HG02623 (cell line): ENCODE data around the gene STK4.
A peak's percentile ranks its signal among the peaks of the same experiment; 100 is the strongest.

Source experiments
- ATAC-seq: cut with Tn5 transposase; IDR thresholded peaks from one replicate; pipeline ENCODE4 v1.9.1; 2021; ENCODE audit warnings: moderate library complexity; ENCODE audit not compliant: unreplicated experiment

Gene STK4

DNA sequence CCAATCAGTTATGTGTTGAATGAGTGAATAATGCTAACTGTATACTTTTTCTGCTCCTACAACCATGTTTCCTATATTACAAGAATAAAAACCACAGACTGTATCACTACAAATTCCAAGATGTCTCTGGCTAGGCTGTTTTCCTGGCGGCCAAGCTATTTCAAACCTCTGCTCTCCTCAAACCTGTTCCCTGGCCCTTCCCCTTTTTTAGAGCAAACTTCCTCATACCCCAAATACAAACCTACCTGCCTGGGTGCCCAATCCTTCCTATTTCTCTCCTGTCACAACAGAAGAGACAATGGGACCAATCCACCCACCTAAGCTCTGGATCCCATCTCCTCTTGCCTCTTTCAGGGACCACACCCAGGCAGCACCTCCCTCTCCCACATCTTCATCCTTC is 13.6 kb upstream of the STK4 start:
- ATAC-seq = no peak

DNA sequence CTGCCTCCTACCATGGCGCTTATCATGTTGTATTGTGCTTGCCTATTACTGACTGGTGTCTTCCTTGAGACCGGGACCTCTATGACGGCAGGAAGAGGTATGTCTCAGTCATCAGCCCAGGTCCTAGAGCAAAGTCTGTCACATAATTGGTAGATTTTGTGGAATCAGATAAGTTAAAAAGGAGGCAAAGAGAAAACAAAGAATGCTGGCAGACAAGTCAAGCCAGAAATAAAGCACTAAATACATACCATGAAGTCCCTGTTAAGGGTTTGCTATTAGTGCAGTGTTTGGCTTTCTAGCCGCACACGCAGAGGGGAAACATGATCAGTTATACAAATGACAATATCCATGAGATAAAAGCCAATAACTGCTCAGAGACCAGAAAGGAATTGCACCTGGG is 12.1 kb upstream of the STK4 start:
- ATAC-seq = no peak

DNA sequence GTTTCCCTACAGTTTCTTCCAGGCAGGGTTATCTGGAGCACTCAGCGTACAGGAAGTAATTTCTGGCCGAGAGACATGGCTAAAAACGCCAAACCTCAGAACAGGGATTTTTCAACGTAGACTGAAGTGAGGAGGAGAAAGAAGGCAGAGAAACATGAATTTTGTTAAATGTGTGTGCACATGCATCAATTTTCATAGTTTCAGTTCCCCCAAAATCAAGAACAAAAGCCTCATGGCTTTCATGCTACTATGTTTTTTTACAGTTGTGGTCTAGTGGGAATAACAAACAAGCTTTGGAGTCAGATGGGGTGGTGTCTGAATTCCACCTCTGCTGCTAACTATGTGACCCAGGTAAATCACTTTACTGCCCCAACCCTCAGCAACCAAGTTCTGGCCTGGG is 11.0 kb upstream of the STK4 start:
- no peak for ATAC-seq

DNA sequence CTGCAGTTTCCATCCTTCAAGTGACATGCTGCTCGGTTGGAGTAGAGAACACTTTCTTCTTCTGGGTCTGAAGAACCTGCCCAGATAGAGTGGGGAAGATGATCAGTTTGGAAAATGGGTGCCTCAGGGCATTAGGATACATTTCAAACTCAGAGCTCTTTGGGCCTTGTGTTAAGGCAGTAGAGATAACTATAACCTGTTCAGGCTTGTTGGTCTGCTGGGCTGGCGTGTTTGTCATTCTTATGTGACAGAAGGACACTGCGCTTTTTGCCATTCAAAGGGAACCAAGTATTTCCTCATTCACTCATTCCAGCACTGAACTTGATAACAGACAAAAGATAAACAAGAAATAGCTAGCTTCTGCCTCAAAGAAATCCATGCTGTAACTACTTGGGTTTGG is 9.9 kb upstream of the STK4 start:
- no peak for ATAC-seq

DNA sequence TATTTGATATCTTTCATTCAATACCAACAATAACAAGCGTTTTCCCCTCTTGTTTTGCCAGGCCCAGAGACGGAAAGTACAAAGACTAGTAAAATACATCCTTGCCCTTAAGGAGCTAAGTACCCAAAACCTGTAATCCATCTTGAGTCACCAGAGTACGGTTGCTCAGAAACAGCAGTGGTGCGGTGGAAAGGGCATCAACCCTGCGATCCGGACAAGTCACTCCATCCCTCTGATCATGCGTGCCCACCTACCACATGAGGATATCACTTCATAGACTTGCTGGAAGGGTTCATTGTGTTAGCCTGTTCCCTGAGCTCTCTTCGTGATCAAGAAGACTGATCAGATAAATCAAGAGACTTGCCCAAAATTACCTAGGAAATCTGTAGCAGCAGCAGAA is 8.0 kb upstream of the STK4 start:
- ATAC-seq = no peak

DNA sequence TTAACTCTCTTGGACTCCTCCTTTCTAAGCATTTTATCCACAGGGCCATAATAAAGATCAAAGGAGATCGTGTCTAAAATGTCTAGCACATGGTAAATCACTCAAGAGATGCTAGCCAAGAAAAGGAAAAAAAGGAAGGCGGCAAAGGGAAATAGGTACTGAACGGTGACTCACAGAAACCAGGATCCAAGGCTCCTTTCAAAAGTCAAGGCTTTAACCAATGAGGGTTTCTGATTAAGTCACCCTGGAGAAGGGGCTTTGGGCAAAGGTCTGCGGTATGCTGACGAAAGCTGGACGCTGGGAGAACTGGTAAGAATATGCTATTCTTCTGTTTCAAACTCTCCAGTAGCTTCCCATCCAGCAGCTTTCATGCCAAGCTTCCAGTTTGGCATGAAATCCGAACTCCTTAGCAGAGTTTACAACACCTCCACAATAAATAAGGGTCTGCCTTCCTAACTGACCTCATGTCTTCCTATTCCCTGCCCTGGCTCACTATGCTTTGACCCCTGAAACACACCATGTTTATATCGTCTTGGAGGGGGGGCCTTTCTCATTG is 7.2 kb upstream of the STK4 start:
- no peak for ATAC-seq

DNA sequence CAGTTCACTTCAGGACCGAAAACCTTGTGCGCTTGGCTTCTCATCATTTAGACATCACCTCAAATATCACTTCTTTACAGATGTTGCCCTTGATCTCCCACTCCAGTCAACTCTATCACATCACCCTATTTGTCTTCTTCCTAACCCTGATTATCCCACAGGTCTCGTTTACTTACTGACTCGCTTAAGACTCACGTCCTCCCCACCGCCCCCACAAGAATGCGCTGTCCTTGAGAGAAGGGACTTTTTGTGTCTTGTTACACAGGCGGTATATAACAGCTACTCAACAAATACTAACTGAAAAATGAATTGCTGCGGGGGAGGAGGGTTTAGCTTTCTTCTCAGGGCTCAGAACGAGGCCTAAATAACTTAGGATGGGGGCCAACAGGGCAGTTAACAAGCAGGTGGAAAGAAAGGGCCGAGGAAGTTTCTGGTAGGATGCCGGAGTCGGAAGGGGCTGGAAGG is 6.6 kb upstream of the STK4 start:
- ATAC-seq = peak; percentile 6

DNA sequence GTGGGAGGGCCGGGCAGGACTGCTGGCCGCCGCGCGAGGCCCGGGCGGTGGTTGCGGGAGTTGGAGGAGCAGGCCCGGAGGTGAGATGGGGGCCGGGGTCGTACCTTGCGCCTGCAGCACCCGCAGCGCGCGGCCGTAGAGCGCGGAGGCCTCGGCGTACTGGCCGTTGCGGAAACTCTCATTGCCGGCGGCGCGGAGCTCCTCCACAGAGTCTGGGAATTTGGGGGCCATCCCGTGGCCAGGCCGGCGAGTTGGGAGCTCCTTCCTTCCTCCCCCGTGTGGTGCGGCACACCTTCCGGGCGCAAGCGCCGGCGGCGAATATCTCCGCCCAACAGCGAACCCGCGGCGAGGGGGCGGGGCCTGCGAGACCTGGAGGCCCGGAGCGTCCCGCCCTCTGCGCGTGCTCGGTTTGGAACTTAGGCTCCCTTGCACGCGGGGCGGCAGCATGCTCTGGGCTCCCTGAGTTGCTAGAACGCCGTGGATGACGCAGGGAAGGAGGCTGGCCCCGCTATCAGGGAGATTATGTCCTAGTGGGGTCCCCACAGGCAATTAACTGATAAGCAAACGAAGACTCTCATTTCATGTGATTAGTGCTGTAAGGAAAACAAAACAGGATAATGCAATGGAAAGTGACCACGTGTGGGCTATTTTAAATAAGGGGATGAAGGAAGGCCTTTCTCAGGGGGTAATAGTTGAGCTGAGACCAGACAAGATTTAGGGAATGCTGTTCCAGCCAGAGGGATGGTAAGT is 6.0 kb upstream of the STK4 start, which contains the start of gene TOMM34:
TOMM34 (minus strand) TSS at position 295 of the 750 bp plus-strand sequence; CDS start at position 231, 64 bp downstream.
- ATAC-seq = peak; percentile 83

DNA sequence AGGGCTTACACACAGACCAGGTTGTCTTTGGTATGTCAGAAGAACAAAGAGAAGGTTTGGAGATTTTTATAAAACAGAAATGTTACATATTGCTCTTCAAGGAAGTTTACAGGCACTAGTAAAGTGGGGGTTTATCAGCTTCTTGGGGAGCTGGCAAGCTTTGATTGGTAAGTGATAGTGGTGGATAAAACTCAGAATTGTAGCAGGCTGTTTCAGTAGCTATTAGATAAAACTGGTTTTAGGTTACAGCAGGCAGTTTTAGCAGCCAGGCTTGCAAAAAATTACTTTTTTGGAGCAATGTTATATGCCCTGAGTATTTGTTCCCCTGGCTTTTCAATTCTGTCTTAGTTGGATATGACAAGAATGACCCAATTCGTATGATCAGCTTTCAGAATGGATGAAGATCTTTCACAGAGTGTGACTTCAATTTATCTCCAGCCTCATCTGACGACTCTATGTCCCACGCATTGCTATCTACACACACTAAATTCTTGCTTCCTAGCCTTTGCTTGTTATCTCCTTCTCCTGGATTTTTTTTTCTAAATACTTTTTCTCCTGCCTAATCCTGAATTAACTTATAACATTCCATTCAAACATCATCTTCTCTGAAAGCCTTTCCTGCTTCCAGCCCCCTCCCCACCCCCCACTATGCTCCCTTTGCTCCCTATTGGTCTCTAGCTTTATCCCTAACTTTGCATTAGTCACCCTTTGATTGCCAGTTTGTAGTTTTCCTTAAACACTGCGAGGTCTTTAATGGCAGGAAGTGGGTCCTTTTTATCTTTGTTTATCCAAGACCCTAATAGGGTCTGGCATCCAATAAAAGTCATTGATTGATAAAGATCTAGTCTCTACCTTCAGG is 5.1 kb upstream of the STK4 start:
- no peak for ATAC-seq

DNA sequence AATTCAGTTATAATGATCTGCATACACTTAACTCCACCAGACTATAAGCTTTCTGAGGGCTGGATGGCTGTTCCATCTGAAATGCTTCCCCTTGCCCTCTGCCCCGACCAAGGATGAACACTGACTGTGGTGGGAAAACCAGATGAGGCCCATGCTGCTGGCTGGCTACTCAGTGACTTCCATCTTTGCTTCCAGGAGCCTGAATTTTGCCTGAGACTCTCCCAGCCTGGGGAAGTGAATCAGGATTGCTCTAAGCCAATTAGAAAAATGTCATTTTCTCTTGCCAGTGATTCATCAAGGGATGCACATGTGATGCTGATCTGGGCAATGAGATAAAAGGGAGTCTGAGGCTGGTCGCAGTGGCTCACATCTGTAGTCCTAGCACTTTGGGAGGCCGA is 4.4 kb upstream of the STK4 start:
- no peak for ATAC-seq

DNA sequence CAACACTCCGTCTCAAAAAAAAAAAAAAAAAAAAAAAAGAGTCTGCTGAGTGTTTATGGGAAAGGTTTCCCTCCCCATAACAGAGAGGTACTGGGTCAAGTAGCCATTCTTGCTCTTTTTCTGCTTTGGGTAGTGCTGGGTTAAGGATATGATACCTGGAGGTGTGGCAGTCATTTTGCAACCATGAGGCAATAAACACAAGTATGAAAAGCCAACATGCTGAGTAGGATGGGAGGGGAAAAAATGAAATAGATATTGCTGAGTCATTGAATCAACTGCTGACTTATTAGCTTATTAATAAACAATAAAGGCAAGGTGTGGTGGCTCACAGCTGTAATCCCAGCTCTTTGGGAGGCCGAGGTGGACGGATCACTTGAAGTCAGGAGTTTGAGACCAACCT is 3.8 kb upstream of the STK4 start:
- no peak for ATAC-seq

DNA sequence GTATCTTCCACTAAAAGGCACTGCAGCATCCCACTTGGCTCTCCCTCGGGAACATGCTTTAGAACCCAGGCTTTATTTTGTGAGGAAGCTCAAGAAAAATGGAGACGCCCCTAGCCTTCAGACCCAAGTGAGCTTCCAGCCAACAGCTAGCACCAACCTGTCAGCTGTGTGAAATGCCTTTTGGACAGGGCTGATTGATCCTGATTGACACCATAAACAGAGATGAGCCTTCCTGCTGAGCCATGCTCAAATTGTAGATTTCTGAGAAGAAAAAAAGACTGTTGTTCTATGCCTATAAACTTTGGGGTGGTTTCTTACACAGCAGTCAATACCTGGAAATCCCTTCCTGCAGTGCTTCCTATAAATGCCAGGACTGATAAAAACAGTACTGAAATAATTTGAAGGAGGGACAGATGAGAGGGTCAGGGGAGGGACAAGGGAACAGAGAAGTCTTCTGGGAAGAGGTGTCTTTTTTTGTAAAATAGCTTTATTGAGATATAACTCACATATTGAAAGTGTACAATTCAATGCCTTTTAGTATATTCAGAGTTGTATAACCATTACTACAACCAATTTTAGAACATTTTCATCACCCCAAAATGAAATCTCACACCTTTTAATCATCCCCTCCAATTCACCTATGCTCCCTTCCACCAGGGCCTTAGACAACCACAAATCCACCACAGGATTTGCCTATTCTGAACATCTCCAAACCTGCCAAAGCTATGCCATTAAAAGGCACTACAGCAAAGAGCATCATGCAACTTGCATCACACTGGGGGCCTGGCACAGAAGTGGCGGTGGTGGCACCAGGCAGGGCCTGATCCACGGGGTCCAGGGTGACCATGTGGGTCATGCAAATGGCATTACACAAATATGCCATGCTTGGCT is 2.7 kb upstream of the STK4 start:
- ATAC-seq = no peak

DNA sequence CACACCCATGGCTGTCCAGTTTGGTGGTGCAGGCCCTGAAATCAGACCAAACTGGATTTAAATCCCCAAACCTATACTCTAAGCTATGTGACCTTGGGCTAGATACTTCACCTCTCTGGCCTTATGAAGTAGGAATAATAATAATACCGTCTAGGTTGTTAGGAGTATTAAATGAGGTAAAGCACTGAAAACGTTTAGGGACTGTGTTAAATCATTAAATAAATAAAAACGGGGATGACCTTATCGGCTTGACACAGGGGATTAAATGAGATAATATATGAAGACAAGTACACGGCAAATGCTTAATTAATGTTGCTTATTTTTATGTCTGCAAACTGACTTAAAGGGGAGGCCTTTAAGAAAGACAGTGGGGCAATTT is 672 bp upstream of the STK4 start:
- ATAC-seq = no peak

DNA sequence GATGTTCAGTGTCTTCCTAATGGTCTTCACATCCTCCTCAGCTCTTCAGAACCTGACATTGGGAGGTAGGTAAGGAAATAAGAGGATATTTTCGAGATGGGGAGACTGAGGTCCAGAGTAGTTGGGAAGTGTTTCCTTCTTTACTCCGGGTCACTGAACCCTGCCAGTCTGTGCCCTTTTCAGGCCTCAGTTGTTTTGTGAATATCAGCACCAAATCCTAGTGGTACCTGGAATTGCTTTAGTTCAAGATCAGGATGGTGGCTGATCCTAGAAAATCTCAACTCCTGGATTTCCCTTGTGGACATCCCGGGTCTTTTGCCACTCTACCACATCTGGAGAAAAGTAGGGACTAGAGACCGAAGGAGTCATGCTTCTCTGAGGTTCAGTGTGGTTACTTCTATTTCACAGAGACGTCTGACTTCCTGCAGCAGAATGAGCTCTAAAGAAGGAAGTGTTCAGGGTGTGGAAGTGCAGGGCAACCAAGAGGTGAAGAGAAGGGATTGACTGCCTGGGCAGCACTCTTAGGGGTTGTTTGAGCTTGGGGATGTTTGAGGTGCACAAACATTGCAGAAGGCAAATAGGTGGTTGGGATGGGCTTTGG is 995 bp downstream of the STK4 start:
- no peak for ATAC-seq

DNA sequence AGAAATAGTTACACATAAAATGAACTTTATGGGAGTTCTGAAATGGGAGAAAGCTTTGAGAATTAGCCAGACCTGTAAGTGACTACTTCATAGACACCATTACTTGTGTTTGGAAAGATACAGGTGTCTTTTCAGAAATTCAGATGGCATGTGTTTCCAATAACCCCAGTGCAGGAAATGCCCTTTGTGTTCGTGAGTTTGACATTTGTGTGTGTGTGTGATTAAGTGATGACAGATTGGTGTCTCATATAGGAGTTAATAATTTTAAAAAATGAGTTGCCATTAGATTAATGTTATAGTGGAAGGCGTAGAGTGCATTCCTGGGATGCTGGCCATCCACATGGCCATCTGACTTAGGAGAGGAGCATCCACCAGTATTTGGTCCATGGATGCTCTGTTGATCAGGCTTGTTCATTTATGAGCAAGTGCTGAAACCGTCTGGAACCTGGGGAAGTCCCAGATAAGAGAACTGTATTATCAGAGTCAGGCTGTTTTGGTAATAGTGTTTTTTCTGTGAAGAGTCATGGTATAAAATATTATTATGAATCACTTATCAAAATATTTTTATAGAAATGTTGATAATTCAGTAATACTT is 3.1 kb downstream of the STK4 start:
- no peak for ATAC-seq

DNA sequence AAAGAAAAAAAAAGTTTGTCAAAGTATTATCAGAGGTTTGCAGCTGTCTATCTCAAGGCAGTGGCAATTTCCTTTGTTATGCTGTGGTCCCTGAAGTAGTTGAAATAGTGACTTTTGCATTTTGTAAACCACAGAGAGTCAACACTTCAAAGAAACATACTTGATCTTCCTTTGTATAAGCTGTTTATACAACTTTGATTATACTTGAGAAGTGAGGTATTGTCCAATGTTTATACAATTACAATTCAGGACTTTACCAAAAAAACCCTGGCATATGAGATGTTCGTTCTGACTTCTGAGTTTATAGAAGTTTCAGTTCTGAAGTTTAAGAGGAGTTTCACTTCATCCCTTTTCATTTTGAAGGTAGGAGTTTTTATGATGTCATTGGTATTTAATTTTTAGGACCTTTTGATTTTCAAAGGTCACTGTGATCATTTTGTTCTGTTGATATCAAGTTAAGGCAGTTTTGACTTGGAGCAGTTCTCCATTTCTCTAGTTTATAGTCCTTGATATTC is 4.0 kb downstream of the STK4 start:
- no peak for ATAC-seq

DNA sequence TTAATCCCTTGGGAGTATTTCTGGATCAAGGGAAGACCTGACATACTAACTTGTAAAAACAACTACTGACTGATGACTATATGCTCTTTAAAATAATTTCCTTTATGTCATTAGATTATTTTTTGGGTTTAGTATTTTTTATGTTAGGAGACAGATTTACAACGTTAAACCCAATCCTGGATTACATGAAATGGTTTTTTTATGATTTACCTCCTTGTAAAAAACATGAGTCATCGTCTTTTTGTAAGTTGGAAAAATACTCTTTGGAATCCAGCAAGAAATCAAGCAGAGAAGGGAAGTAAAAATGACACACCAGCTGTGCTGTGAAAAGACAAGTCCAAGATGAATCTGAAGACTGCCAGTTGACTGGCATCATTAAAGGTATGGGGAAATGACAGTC is 6.7 kb downstream of the STK4 start:
- ATAC-seq = no peak

DNA sequence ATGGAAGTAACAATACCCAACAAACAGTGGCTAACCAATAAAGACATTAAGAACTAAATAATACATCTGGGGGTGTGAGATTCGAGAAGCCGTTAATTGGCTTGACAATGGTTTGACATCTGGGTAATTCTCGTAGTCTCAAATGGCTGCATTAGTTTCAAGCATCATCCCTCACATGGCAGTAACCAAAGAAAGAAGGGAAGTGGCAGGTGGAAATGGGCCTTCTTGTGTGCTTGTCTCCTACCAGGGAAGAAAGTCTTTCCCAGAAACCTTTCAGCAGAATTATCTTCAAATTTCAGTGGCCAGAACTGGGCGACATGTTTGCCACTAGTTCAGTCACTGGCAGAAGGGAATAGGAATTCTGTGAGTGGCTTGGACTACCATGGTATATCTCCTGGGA is 10.4 kb downstream of the STK4 start:
- no peak for ATAC-seq

DNA sequence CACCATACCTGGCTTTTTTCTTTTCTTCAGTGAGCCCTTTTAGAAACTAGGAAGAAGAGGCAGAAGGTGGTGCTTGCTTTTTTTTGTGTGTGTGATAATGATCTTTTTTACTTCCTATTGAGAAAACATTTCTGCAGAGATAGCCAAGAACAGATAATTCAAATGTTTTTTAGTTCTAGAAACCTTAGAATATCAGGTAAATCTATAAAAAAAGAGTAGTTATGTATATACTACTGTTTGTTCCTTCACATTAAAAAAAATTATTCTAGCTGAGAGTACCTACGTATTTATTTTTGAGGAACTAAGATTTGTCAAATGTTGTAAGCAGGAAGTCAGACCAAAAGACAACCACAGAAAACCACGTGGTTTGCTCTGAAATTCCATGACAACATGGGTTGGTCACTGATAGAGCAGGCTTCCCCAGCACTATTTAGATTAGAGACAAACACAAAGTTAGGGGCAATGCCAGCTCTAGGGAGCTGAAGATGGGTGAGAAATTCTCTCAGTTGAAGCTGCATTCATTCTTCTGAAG is 12.8 kb downstream of the STK4 start:
- peak; percentile 89 for ATAC-seq
